ENCODE measurements around the gene PAK5.

DNA sequence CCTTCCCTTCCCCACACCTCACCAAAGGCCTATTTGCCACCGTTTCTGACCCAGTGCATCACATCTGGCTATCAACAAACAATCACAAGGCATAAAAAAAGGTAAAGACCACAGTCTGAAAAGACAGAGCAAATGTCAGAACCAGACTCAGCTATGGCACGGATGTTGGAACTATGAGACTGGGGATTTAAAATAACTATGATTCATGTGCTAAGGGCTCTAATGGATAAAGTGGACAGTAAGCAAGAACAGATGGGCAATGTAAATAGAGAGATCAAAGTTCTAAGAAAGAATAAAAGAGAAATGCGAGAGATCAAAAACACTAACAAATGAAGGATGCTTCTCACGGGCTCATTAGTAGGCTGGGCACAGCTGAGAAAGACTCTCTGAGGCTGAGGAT, 225.0 kb downstream of the PAK5 start:
- TF ChIP-seq, protein P1, sequence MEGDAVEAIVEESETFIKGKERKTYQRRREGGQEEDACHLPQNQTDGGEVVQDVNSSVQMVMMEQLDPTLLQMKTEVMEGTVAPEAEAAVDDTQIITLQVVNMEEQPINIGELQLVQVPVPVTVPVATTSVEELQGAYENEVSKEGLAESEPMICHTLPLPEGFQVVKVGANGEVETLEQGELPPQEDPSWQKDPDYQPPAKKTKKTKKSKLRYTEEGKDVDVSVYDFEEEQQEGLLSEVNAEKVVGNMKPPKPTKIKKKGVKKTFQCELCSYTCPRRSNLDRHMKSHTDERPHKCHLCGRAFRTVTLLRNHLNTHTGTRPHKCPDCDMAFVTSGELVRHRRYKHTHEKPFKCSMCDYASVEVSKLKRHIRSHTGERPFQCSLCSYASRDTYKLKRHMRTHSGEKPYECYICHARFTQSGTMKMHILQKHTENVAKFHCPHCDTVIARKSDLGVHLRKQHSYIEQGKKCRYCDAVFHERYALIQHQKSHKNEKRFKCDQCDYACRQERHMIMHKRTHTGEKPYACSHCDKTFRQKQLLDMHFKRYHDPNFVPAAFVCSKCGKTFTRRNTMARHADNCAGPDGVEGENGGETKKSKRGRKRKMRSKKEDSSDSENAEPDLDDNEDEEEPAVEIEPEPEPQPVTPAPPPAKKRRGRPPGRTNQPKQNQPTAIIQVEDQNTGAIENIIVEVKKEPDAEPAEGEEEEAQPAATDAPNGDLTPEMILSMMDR (IDR thresholded peaks at IDR 0.05; ENCODE audit: low read length), result no peak
- TF ChIP-seq EZH2 (optimal IDR thresholded peaks at IDR 0.05; ENCODE audit: low read depth, low read length), result no peak
